Astrocyte (in vitro differentiated cells and primary cell): ENCODE data around the gene SENP3.

ENCODE experiments used
- CTCF ChIP-seq: IDR thresholded peaks from 2 replicates; pipeline ENCODE4 v1.5.1; 2011; ENCODE audit warnings: low read depth, mild to moderate bottlenecking, inconsistent platforms, low read length, moderate library complexity; ENCODE audit not compliant: insufficient read depth
- EZH2 ChIP-seq: IDR thresholded peaks from 2 replicates; pipeline ENCODE4 v1.6.1; 2012; ENCODE audit warnings: mild to moderate bottlenecking, low read length, inconsistent platforms; ENCODE audit not compliant: insufficient read depth

GRCh38 chr17:7559320-7560171, 2.2 kb upstream of the SENP3 start:
- TF ChIP-seq CTCF (no peak), EZH2 (no peak)
